ENCODE data around the gene ST3GAL3. TPM values are rescaled to one million over a fixed set of nuclear protein-coding genes. Genes with fewer than 3 reads are reported as not detected.
A peak's percentile ranks its signal among the peaks of the same experiment; 100 is the strongest.

The ST3GAL3 gene
- total and polyA plus RNA-seq, 12 donors = 14.5 to 39.3 (median 31.7) TPM

- H3K27me3 ChIP-seq = no peaks in the 10 kb centered on the region
- DNase-seq (no peak), ATAC-seq (no peak)
- 71 to 72% methylated on average over 5 of the region's 5 CpGs for WGBS, 2 donors
- intact Hi-C loops (cut with DNase I) = no loop called here
- H3K4me1 ChIP-seq = peaks cover 7 to 59% (median 51%) of the 10 kb centered on the region in 9 donors
- no peaks in the 10 kb centered on the region for H3K9me3 ChIP-seq
- H3K4me3 ChIP-seq = peak overlapping the region in 6 of 10 donors; percentile 57 to 81 (median 62)
- TF ChIP-seq CTCF (IDR thresholded peaks at IDR 0.05) = no peak
- H3K36me3 ChIP-seq = peaks cover 0 to 34% (median 18%) of the 10 kb centered on the region in 9 donors
- H3K27ac ChIP-seq = peak overlapping the region in 3 of 10 donors; percentile 26 to 56 (median 35)
These were observed 270.9 kb downstream of the ST3GAL3 start for GRCh38 chr1:43978264-43978550.

- Histone ChIP-seq H3K4me3 (peak within 1 kb of the TSS; percentile 53 to 94 (median 79)), H3K27ac (peak within 1 kb of the TSS in 9 of 10 donors; percentile 52 to 81 (median 73)), H3K27me3 (no peaks in the 10 kb centered on the region), H3K9me3 (no peaks in the 10 kb centered on the region), H3K36me3 (peaks cover 0 to 30% (median 18%) of the 10 kb centered on the region in 9 donors), H3K4me1 (peaks cover 7 to 58% (median 51%) of the 10 kb centered on the region in 9 donors)
- TF ChIP-seq CTCF (IDR thresholded peaks at IDR 0.05) = no peak
- peak in 1 of 2 donors; percentile 55 for DNase-seq
- 6% methylated on average over 49 to 54 of the region's 54 CpGs for WGBS, 2 donors
- intact Hi-C loops (cut with DNase I) = no loop called here
- peak in 1 of 8 donors; percentile 3 for ATAC-seq
These were observed 271.4 kb downstream of the ST3GAL3 start, which contains the start of gene B4GALT2 for GRCh38 chr1:43978551-43979260. Gene B4GALT2, plus strand, starts transcription at chr1:43979210. Its CDS starts 1,951 bp downstream, at chr1:43981161.

GRCh38 chr1:43979261-43979527 is 271.9 kb downstream of the ST3GAL3 start:
- peaks cover 7 to 53% (median 46%) of the 10 kb centered on the region in 9 donors for H3K4me1 ChIP-seq
- intact Hi-C loops (cut with DNase I) = no loop called here
- 0 to 2% methylated on average over 14 to 41 of the region's 45 CpGs for WGBS, 2 donors
- H3K27ac ChIP-seq = peak overlapping the region in 9 of 10 donors; percentile 52 to 81 (median 73)
- H3K4me3 ChIP-seq = peak overlapping the region; percentile 53 to 94 (median 79)
- no peaks in the 10 kb centered on the region for H3K27me3 ChIP-seq
- peaks cover 0 to 30% (median 18%) of the 10 kb centered on the region in 9 donors for H3K36me3 ChIP-seq
- ATAC-seq = no peak
- no peak for DNase-seq
- no peaks in the 10 kb centered on the region for H3K9me3 ChIP-seq
- TF ChIP-seq CTCF (IDR thresholded peaks at IDR 0.05) = no peak

GRCh38 chr1:43979528-43980254 is 272.4 kb downstream of the ST3GAL3 start:
- no peak for TF ChIP-seq CTCF (IDR thresholded peaks at IDR 0.05)
- Histone ChIP-seq H3K27me3 (no peaks in the 10 kb centered on the region), H3K27ac (peak overlapping the region in 9 of 10 donors; percentile 52 to 81 (median 73)), H3K9me3 (no peaks in the 10 kb centered on the region), H3K36me3 (peaks cover 0 to 30% (median 19%) of the 10 kb centered on the region in 9 donors), H3K4me3 (peak overlapping the region; percentile 53 to 94 (median 79)), H3K4me1 (peaks cover 7 to 51% (median 44%) of the 10 kb centered on the region in 9 donors)
- ATAC-seq (peak in 7 of 8 donors; percentile 6 to 45 (median 26)), DNase-seq (peak; percentile 46 to 48)
- intact Hi-C loops (cut with DNase I) = no loop called here
- WGBS, 2 donors = 3 to 4% methylated on average over 26 to 45 of the region's 45 CpGs
